HCT116 (cell line): ENCODE measurements around the gene RTL1. TPM values are rescaled to one million over a fixed set of nuclear protein-coding genes. Genes with fewer than 3 reads are reported as not detected.

Experiments used
- ATAC-seq: fragments of 200-7000 bp; cut with Tn5 transposase; 2 replicates; pipeline ENCODE4 v1.9.1; 2020; ENCODE audit warnings: mild to moderate bottlenecking, moderate library complexity
- BruUV-seq: library from RNA; stranded (reverse); fragments of 400-500 nt; replicated peaks from 2 replicates; lab custom pipeline; 2021; lab: Mats Ljungman, UMichigan
- CTCF ChIA-PET: fragments of 300-600 bp; sonication (Branson Sonifier 250); formaldehyde crosslinking; loops from one replicate; lab custom pipeline; 2021; ENCODE audit warnings: antibody characterized with exemption; lab: Charles Lee
- POLR2A ChIA-PET: fragments of 300-600, 350-600 bp; sonication (Branson Sonifier 250); formaldehyde crosslinking; loops from one replicate; lab custom pipeline; 2021; ENCODE audit warnings: antibody characterized with exemption; lab: Charles Lee
- RAD21 ChIA-PET, 2 experiments: fragments of 300-600 bp; sonication (Branson Sonifier 250); formaldehyde crosslinking; loops; one replicate each; lab custom pipeline; 2023; ENCODE audit warnings: low total read pairs in 2 of 2; ENCODE audit not compliant: uncharacterized antibody in 2 of 2, unreplicated experiment in 2 of 2, low non-redundant PET in 1 of 2; lab: Charles Lee
- DNase-seq: peaks from one replicate; pipeline ENCODE4 v3.0.0-alpha.2; 2010; ENCODE audit warnings: low read depth, low spot score
- H2AFZ ChIP-seq: fragments of 200-600 bp; shearing (Covaris generic), sonication (generic); 2 replicates; pipeline ENCODE4 v1.6.1; 2017; ENCODE audit warnings: low read depth, mixed run types, mixed read lengths, antibody characterized with exemption, low read length; ENCODE audit not compliant: poor library complexity, severe bottlenecking
- H3K27ac ChIP-seq: 2 replicates; pipeline ENCODE4 v1.5.1; 2012; ENCODE audit warnings: low read depth, low read length
- H3K27me3 ChIP-seq: fragments of 200-600 bp; sonication (generic); 2 replicates; pipeline ENCODE4 v1.6.1; 2016; ENCODE audit warnings: mixed run types, low read length, mixed read lengths; ENCODE audit not compliant: insufficient read depth
- H3K36me3 ChIP-seq, 2 experiments: fragments of 200-500 bp in 1 of 2; fragments of 200-600 bp in 1 of 2; sonication (Bioruptor generic) in 1 of 2; sonication (generic) in 1 of 2; 2 replicates each; pipeline versions ENCODE4 v1.5.1 to v1.6.1; 2014 to 2016; ENCODE audit warnings: low read length in 2 of 2, inconsistent platforms in 1 of 2, mixed read lengths in 1 of 2, mixed run types in 1 of 2; ENCODE audit not compliant: insufficient read depth in 2 of 2, control insufficient read depth in 1 of 2
- H3K4me1 ChIP-seq, 2 experiments: fragments of 200-600 bp in 1 of 2; sonication (generic) in 1 of 2; 2 replicates each; pipeline versions ENCODE4 v1.5.1 to v1.6.1; 2012 to 2017; ENCODE audit warnings: low read length in 2 of 2, inconsistent platforms in 1 of 2, mild to moderate bottlenecking in 1 of 2, mixed read lengths in 1 of 2, mixed run types in 1 of 2, moderate library complexity in 1 of 2; ENCODE audit not compliant: insufficient read depth in 2 of 2, control insufficient read depth in 1 of 2
- H3K4me2 ChIP-seq: fragments of 200-600 bp; sonication (generic); 2 replicates; pipeline ENCODE4 v1.6.1; 2017; ENCODE audit warnings: mixed run types, low read length, mixed read lengths
- H3K4me3 ChIP-seq, 2 experiments: fragments of 200-600 bp in 1 of 2; sonication (generic) in 1 of 2; replicated peaks in 1 of 2; 2 replicates each; pipeline ENCODE4 v1.5.1; 2011 to 2016; ENCODE audit warnings: low read length in 2 of 2, control low read depth in 1 of 2, low read depth in 1 of 2, mild to moderate bottlenecking in 1 of 2, mixed read lengths in 1 of 2, mixed run types in 1 of 2
- H3K79me2 ChIP-seq: fragments of 200-600 bp; sonication (generic); 2 replicates; pipeline ENCODE4 v1.6.1; 2017; ENCODE audit warnings: mild to moderate bottlenecking, mixed run types, low read length, moderate library complexity, mixed read lengths; ENCODE audit not compliant: insufficient read depth
- H3K9ac ChIP-seq: fragments of 200-600 bp; sonication (generic); 2 replicates; pipeline ENCODE4 v1.6.1; 2016; ENCODE audit warnings: low read length, mixed read lengths
- H3K9me2 ChIP-seq: fragments of 200-600 bp; sonication (generic), shearing (Covaris generic); 2 replicates; pipeline ENCODE4 v1.6.1; 2017; ENCODE audit warnings: mixed run types, mild to moderate bottlenecking, moderate library complexity; ENCODE audit not compliant: insufficient read depth
- H3K9me3 ChIP-seq, 2 experiments: fragments of 200-500 bp in 1 of 2; fragments of 200-600 bp in 1 of 2; sonication (Bioruptor generic) in 1 of 2; sonication (generic) in 1 of 2; 2 replicates each; pipeline ENCODE4 v1.6.1; 2014 to 2017; ENCODE audit warnings: low read length in 2 of 2, mixed read lengths in 2 of 2, inconsistent platforms in 1 of 2, low read depth in 1 of 2, mild to moderate bottlenecking in 1 of 2, mixed run types in 1 of 2, moderate library complexity in 1 of 2; ENCODE audit not compliant: control insufficient read depth in 1 of 2, insufficient read depth in 1 of 2
- H4K20me1 ChIP-seq: fragments of 200-600 bp; sonication (generic), shearing (Covaris generic); 2 replicates; pipeline ENCODE4 v1.6.1; 2017; ENCODE audit warnings: mixed run types, mild to moderate bottlenecking, moderate library complexity; ENCODE audit not compliant: insufficient read depth
- CBX3 ChIP-seq: IDR thresholded peaks from 2 replicates; pipeline ENCODE4 v1.6.1; 2012; ENCODE audit warnings: low read depth
- CTCF ChIP-seq, 3 experiments: fragments of 200-600 bp in 1 of 3; sonication (generic) in 1 of 3; IDR thresholded peaks in 2 of 3; conservative IDR thresholded peaks in 1 of 3; 2 replicates each; pipeline ENCODE4 v1.5.1; 2012 to 2017; ENCODE audit warnings: low read depth in 2 of 3, low read length in 2 of 3, antibody characterized with exemption in 1 of 3, borderline replicate concordance in 1 of 3, control low read depth in 1 of 3, mild to moderate bottlenecking in 1 of 3, mixed read lengths in 1 of 3, mixed run types in 1 of 3, moderate library complexity in 1 of 3; ENCODE audit not compliant: insufficient read depth in 1 of 3
- EGR1 ChIP-seq: IDR thresholded peaks from 2 replicates; pipeline ENCODE4 v1.6.1; 2012; ENCODE audit warnings: low read depth
- EZH2 ChIP-seq: fragments of 200-600 bp; sonication (generic); IDR thresholded peaks from 2 replicates; pipeline ENCODE4 v1.6.1; 2017; ENCODE audit warnings: antibody characterized with exemption, mixed run types
- EZH2phosphoT487 ChIP-seq: fragments of 200-600 bp; IDR thresholded peaks from 2 replicates; pipeline ENCODE4 v1.6.1; 2018; ENCODE audit warnings: antibody characterized with exemption, borderline replicate concordance
- FOSL1 ChIP-seq: IDR thresholded peaks from 2 replicates; pipeline ENCODE4 v1.6.1; 2012; ENCODE audit warnings: low read depth
- POLR2A ChIP-seq: IDR thresholded peaks from 2 replicates; pipeline ENCODE4 v1.7.0; 2011; ENCODE audit warnings: borderline replicate concordance; ENCODE audit not compliant: insufficient read depth, insufficient read length; ENCODE audit errors: extremely low read depth
- RAD21 ChIP-seq: IDR thresholded peaks from 2 replicates; pipeline ENCODE4 v1.6.1; 2012; ENCODE audit warnings: low read depth, mild to moderate bottlenecking
- SIN3A ChIP-seq: IDR thresholded peaks from 2 replicates; pipeline ENCODE4 v1.6.1; 2012; ENCODE audit warnings: low read depth
- ZBTB33 ChIP-seq: IDR thresholded peaks from 2 replicates; pipeline ENCODE4 v1.6.1; 2011; ENCODE audit warnings: mild to moderate bottlenecking, low read length, moderate library complexity; ENCODE audit not compliant: insufficient replicate concordance; ENCODE audit errors: extremely low read depth
- intact Hi-C: fragments of 100-400 bp; cut with micrococcal nuclease; formaldehyde crosslinking; loops from 2 replicates; pipeline ENCODE4 v1.10.0; 2022
- total RNA-seq: library from RNA; stranded (reverse); gene quantifications from one replicate; pipeline ENCODE4 v1.2.1, GENCODE V29; 2021; ENCODE audit not compliant: unreplicated experiment

Gene RTL1
- total RNA-seq, 1 experiment from 2014 or later: not detected

- H2AFZ ChIP-seq: no peak overlapping the region
- ChIA-PET POLR2A (no interaction called here), RAD21 (no interaction called here), CTCF (interaction anchor here (2.0 kb wide), 1 partner anchor 8 kb away, joined by 7 read pairs; no protein-coding TSS in a partner anchor)
- ATAC-seq (no peak), DNase-seq (no peak)
- no peak overlapping the region for H3K4me2 ChIP-seq
- no peak for TF ChIP-seq CTCF (IDR thresholded peaks at IDR 0.05 in 2 of 3, conservative IDR thresholded peaks at IDR 0.05 in 1 of 3; ENCODE audit: borderline replicate concordance in 1 of 3, insufficient read depth in 1 of 3, low read depth in 2 of 3, low read length in 2 of 3)
- no peak for TF ChIP-seq POLR2A
- TF ChIP-seq SIN3A: no peak
- no peak for TF ChIP-seq EZH2phosphoT487
- no peak for TF ChIP-seq RAD21
- no peak for TF ChIP-seq EZH2
- TF ChIP-seq EGR1: no peak
- no peak for TF ChIP-seq ZBTB33
- TF ChIP-seq FOSL1: no peak
- no peak for TF ChIP-seq CBX3
- intact Hi-C loops: no loop called here
- H3K27me3 ChIP-seq: no peaks in the 10 kb centered on the region
- H3K9ac ChIP-seq: no peak overlapping the region
- H3K9me3 ChIP-seq: no peaks in the 10 kb centered on the region
- H4K20me1 ChIP-seq: no peaks in the 10 kb centered on the region
- BruUV-seq: no TSS peak
- H3K9me2 ChIP-seq: no peaks in the 10 kb centered on the region
- no peak overlapping the region for H3K27ac ChIP-seq
- H3K4me1 ChIP-seq: no peaks in the 10 kb centered on the region
- H3K79me2 ChIP-seq: no peaks in the 10 kb centered on the region
- H3K4me3 ChIP-seq: no peak overlapping the region
- no peaks in the 10 kb centered on the region for H3K36me3 ChIP-seq
Observed at GRCh38 chr14:100842799-100843198, 60.7 kb downstream of the RTL1 start.
